ENCODE measurements around the gene GPRIN1.

- TF ChIP-seq CTCF (IDR thresholded peaks at IDR 0.05) (no peak), EP300 (IDR thresholded peaks at IDR 0.05) (no peak)
Measured at GRCh38 chr5:176658817-176659511, 49.0 kb upstream of the GPRIN1 start.
